ENCODE data around the gene SPINT2.
"Not testable (repeated sequence)": the region's sequence is repeated elsewhere in the genome, so short reads cannot be mapped to it uniquely, and the experiment has no call there.

SPINT2 gene

DNA sequence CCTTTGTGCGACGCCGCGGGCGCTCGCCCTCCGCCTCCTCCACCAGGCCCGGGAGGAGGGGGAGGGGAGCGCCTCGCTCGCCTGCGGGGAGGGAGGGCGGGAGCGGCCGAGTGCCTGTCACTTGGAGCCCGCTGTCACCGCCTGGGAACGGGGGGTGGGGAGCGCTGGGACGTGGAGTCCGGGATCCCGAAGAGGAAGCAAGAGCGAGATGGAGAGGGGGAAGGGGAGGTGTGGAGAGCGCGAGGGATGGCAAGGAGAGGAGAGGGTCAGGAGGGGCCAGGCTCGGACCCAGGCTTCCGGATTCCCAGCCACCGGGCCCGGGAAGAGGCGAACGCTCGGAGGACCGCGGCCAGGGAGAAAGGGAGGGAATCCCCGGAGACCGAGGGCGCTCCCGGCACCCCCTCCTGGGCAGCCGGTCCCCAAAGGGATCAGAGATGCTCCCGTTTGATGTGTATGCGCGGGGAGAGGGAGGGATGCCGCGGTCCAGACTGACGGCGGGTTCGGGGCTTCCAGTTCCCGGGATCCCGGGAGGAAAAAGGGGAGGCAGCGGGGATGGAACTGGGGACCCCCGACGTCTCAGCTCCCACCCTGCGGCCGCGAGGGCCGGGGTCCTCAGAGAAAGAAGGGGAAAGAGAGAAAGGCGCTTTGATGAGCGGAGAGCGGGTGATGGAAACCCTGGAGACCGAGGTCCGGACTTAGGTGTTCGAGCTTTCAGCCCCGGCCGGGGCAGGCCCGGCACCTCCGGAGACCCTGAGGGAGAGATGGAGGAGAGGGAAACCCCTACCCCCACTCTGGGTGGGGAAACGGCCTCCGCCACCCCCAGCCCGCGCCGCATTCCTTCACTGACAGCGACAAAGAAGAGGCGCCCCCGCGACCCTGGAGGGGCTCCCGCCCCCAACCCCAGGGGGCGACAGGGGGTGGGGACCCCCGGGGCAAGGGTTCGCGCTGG lies 35.6 kb upstream of the SPINT2 start:
- DNase-seq (ENCODE audit: low read depth): no peak
- no peak for TF ChIP-seq CTCF (conservative IDR thresholded peaks at IDR 0.05; ENCODE audit: control insufficient read depth, insufficient read depth, low read depth, low read length)
- H3K4me3 ChIP-seq (ENCODE audit: control insufficient read depth, low read depth, low read length): peak overlapping the region; percentile 46

DNA sequence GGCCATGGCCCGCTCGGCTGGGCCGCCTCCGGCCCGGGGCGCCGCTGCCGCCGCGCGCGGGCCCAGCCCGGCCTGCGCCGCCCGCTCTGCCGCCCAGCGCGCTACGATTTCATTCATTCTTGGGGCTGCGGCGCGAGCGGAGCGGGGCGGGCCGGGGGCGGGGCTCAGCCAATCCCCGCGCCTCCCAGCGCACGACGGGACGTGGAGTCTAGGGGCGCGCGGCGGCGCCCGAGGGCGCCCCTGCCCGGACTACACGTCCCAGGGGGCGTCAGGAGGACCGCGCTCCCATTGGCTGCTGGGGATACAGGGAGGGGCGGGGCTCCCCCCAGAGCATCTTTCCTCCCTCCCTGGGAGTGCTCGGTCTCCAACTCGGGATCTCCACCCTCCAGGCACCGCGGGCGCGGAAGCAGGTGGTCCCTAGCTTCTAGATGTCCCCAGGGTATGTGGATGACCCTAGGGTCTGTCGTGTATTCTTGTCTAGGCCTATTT lies 34.7 kb upstream of the SPINT2 start:
- H3K4me3 ChIP-seq (ENCODE audit: control insufficient read depth, low read depth, low read length): no peak overlapping the region
- DNase-seq (ENCODE audit: low read depth): peak; percentile 77
- TF ChIP-seq CTCF (conservative IDR thresholded peaks at IDR 0.05; ENCODE audit: control insufficient read depth, insufficient read depth, low read depth, low read length): no peak

DNA sequence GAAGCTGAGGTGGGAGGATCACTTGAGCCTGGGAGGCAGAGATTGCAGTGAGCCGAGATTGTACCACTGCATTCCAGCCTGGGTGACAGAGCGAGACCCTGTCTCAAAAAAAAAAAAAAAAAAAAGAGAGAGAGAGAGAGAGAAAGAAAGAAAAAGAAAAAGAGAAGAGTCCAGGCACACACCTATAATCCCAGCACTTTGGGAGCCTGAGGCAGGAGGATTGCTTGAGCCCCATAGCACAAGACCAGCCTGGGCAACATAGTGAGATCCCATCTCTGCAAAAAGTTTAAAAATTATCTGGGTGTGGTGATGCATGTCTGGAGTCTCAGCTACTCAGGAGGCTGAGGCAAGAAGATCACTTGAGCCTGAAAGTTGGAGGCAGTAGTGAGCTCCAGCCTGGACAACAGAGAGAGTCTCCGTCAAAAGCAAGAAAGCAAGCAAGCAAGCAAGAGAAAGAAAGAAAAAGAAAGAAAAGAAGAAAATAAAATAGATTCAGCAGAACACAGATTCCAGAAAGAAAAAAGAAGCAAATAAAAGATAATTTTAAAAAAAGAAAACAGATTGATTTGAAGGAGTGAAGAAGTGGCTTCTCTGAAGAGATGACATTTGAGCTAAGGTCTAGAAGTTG lies 33.8 kb upstream of the SPINT2 start:
- not testable (repeated sequence) for DNase-seq (ENCODE audit: low read depth); H3K4me3 ChIP-seq (ENCODE audit: control insufficient read depth, low read depth, low read length)

DNA sequence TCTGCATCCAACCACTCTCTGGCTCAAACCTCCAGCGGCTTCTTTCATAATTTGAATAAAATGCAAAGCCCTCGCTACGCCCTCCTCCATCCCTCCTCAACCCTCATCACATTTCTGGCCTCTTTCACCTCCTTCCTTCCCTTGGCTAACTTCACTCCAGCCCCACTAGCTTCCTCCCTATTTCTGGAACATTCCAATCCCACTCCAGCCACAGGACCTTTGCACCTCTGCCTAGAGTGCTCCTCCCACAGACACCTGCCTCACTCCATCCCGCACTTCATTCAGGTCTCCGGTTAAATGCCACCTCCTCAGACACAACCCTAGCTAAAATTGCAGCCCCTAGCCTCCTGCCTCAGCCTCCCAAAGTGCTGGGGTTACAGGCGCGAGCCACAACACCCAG lies 32.5 kb upstream of the SPINT2 start:
- H3K4me3 ChIP-seq (ENCODE audit: control insufficient read depth, low read depth, low read length): no peak overlapping the region
- TF ChIP-seq CTCF (conservative IDR thresholded peaks at IDR 0.05; ENCODE audit: control insufficient read depth, insufficient read depth, low read depth, low read length): no peak
- no peak for DNase-seq (ENCODE audit: low read depth)

GRCh38 chr19:38233740-38234251 lies 30.6 kb upstream of the SPINT2 start:
- H3K4me3 ChIP-seq (ENCODE audit: control insufficient read depth, low read depth, low read length): no peak overlapping the region
- DNase-seq (ENCODE audit: low read depth): peak; percentile 66
- TF ChIP-seq CTCF (conservative IDR thresholded peaks at IDR 0.05; ENCODE audit: control insufficient read depth, insufficient read depth, low read depth, low read length): peak; percentile 88

- DNase-seq (ENCODE audit: low read depth): no peak
- H3K4me3 ChIP-seq (ENCODE audit: control insufficient read depth, low read depth, low read length): no peak overlapping the region
- no peak for TF ChIP-seq CTCF (conservative IDR thresholded peaks at IDR 0.05; ENCODE audit: control insufficient read depth, insufficient read depth, low read depth, low read length)
Observed at GRCh38 chr19:38234615-38235014, 29.8 kb upstream of the SPINT2 start.

GRCh38 chr19:38239816-38240215 lies 24.6 kb upstream of the SPINT2 start:
- no peak overlapping the region for H3K4me3 ChIP-seq (ENCODE audit: control insufficient read depth, low read depth, low read length)
- no peak for TF ChIP-seq CTCF (conservative IDR thresholded peaks at IDR 0.05; ENCODE audit: control insufficient read depth, insufficient read depth, low read depth, low read length)
- no peak for DNase-seq (ENCODE audit: low read depth)
